Measurements from ENCODE around the gene SHD. TPM values are rescaled to one million over a fixed set of nuclear protein-coding genes. Genes with fewer than 3 reads are reported as not detected.

SHD gene
- total and polyA plus RNA-seq, 2 of the 8 experiments (the other 6 are each of a cell fraction or from before 2014, with no cell fraction given), result 5.8 to 10.7 TPM

- Histone ChIP-seq H4K91ac (replicated peaks; ENCODE audit: insufficient read length, low read length) (no peak overlapping the region), H2AK5ac (ENCODE audit: low read depth, low read length) (no peak overlapping the region), H3K4me3 (ENCODE audit: extremely low read depth in 1 of 4, insufficient read depth in 2 of 4, low read depth in 3 of 4, low read length in 4 of 4) (no peak overlapping the region), H3K23ac (ENCODE audit: insufficient read length) (no peak overlapping the region), H3K27ac (ENCODE audit: low read depth, low read length) (no peak overlapping the region), H3K36me3 (ENCODE audit: control insufficient read depth in 2 of 4, insufficient read depth in 4 of 4, low read length in 3 of 4) (no peaks in the 10 kb centered on the region), H3K14ac (ENCODE audit: insufficient read length) (no peak overlapping the region), H2BK120ac (replicated peaks; ENCODE audit: low read depth, low read length) (no peak overlapping the region), H4K5ac (ENCODE audit: insufficient read length, low read depth, low read length) (no peak overlapping the region), H4K8ac (ENCODE audit: extremely low read depth, insufficient read depth, low read length) (0 out of 2 replicates have a peak overlapping the region, but pooled peaks have one; percentile 39), H3K79me2 (ENCODE audit: control insufficient read depth in 1 of 2, insufficient read depth in 2 of 2, low read length in 2 of 2) (no peaks in the 10 kb centered on the region), H2BK12ac (ENCODE audit: low read depth, low read length) (0 out of 2 replicates have a peak overlapping the region, but pooled peaks have one; percentile 17), H4K20me1 (replicated peaks in 1 of 2; ENCODE audit: control insufficient read depth in 1 of 2, insufficient read depth in 2 of 2, low read length in 2 of 2) (no peaks in the 10 kb centered on the region), H2BK5ac (ENCODE audit: low read depth, low read length) (no peak overlapping the region), H3K4ac (replicated peaks; ENCODE audit: insufficient read length, low read depth, low read length) (no peak overlapping the region), H3K18ac (ENCODE audit: extremely low read depth, low read length) (no peak overlapping the region), H3K23me2 (ENCODE audit: low read depth, low read length) (no peaks in the 10 kb centered on the region), H3K79me1 (ENCODE audit: low read depth, low read length) (no peaks in the 10 kb centered on the region), H3K4me1 (replicated peaks in 1 of 4; ENCODE audit: control insufficient read depth in 3 of 4, insufficient read depth in 4 of 4, low read length in 3 of 4) (peaks cover 0 to 10% (median 1%) of the 10 kb centered on the region in 4 experiments; a peak in 5 of 7 replicates), H3K56ac (replicated peaks; ENCODE audit: insufficient read length, low read depth, low read length) (no peak overlapping the region), H3K9ac (replicated peaks in 1 of 4; ENCODE audit: extremely low read depth in 1 of 4, low read depth in 3 of 4, low read length in 3 of 4) (no peak overlapping the region), H3K9me3 (ENCODE audit: insufficient read depth in 2 of 2, low read depth in 1 of 2, low read length in 1 of 2) (no peaks in the 10 kb centered on the region), H3K27me3 (replicated peaks in 1 of 4; ENCODE audit: control insufficient read depth in 3 of 4, extremely low read depth in 1 of 4, insufficient read depth in 3 of 4, low read length in 3 of 4) (no peaks in the 10 kb centered on the region; a peak in 1 of 7 replicates), H2BK20ac (ENCODE audit: low read length) (no peak overlapping the region), H2AFZ (ENCODE audit: low read length) (no peak overlapping the region), H2BK15ac (ENCODE audit: low read length) (no peak overlapping the region), H3K4me2 (ENCODE audit: insufficient read depth in 1 of 2, low read depth in 2 of 2, low read length in 2 of 2) (no peak overlapping the region; a peak in 1 of 4 replicates)
- CTCF ChIA-PET (ENCODE audit: partially characterized antibody), result interaction anchor here (0.7 to 1.7 kb wide), 4 partner anchors 8 to 37 kb away, joined by 3 to 11 read pairs (median 3); partner anchors contain the start of gene TMIGD2
- 66% methylated on average over 10 of the region's 10 CpGs; no CpG with 5 or more reads in 1 of the 2 experiments for WGBS, 2 experiments (ENCODE audit: extremely low coverage in 1 of 2, insufficient coverage in 1 of 2, insufficient read length in 1 of 2, insufficient replicate concordance in 2 of 2, low coverage in 1 of 2, low lambda C conversion rate in 2 of 2, missing lambda C conversion rate in 1 of 2)
- POLR2A ChIA-PET (ENCODE audit: partially characterized antibody), result interaction anchor here (1.4 to 1.6 kb wide), 4 partner anchors 10 to 22 kb away, joined by 3 to 8 read pairs (median 4); partner anchors contain the start of gene FSD1
- FAIRE-seq, result no peak
- DNase-seq (ENCODE audit: low read depth in 1 of 2, low spot score in 2 of 2), result no peak
- TF ChIP-seq CTCF (IDR thresholded peaks at IDR 0.05; ENCODE audit: control extremely low read depth in 1 of 3, insufficient read depth in 1 of 3, low read depth in 1 of 3, low read length in 3 of 3), result no peak
Measured at GRCh38 chr19:4294389-4294788, 15.3 kb downstream of the SHD start.
